DOHH2 (cell line): ENCODE measurements around the gene FCHSD2.

Source experiments
- CTCF ChIP-seq: fragments of 200-600 bp; sonication (generic); IDR thresholded peaks from one replicate; pipeline ENCODE4 v1.5.1; 2014; ENCODE audit warnings: antibody characterized with exemption, mild to moderate bottlenecking, low read depth, low read length; ENCODE audit not compliant: poor library complexity, severe bottlenecking
- EZH2phosphoT487 ChIP-seq: fragments of 200-600 bp; sonication (generic); IDR thresholded peaks from 2 replicates; pipeline ENCODE4 v1.6.1; 2017; ENCODE audit warnings: borderline replicate concordance, mild to moderate bottlenecking, antibody characterized with exemption, low read length, moderate library complexity, mixed read lengths

- no peak for TF ChIP-seq CTCF
- no peak for TF ChIP-seq EZH2phosphoT487
These were observed 29.5 kb upstream of the FCHSD2 start for GRCh38 chr11:73171436-73172161.
